MM.1S (cell line): ENCODE measurements around the gene TNIP1.

Experiments used
- DNase-seq: peaks from one replicate; pipeline ENCODE4 v3.0.0-alpha.2; 2015
- H2AFZ ChIP-seq: fragments of 300-600 bp; sonication (generic); 2 replicates; pipeline ENCODE4 v1.6.0; 2016; ENCODE audit warnings: antibody characterized with exemption, low read length
- H3F3A ChIP-seq: fragments of 300-600 bp; sonication (generic); 2 replicates; pipeline ENCODE4 v1.6.1; 2016; ENCODE audit warnings: mild to moderate bottlenecking, antibody characterized with exemption, low read length, moderate library complexity, mixed read lengths; ENCODE audit not compliant: insufficient read depth
- H3K27ac ChIP-seq: fragments of 300-600 bp; sonication (generic); 2 replicates; pipeline ENCODE4 v1.5.1; 2016; ENCODE audit warnings: mild to moderate bottlenecking, low read length
- H3K27me3 ChIP-seq: fragments of 300-600 bp; sonication (generic); replicated peaks from 2 replicates; pipeline ENCODE4 v1.6.0; 2016; ENCODE audit warnings: low read length; ENCODE audit not compliant: insufficient read depth
- H3K36me3 ChIP-seq: fragments of 300-600 bp; sonication (generic); replicated peaks from 2 replicates; pipeline ENCODE4 v1.6.1; 2016; ENCODE audit warnings: mild to moderate bottlenecking, low read length, mixed read lengths; ENCODE audit not compliant: insufficient read depth
- H3K4me1 ChIP-seq: fragments of 300-600 bp; sonication (generic); 2 replicates; pipeline ENCODE4 v1.6.1; 2016; ENCODE audit warnings: low read length, mixed read lengths
- H3K4me2 ChIP-seq: fragments of 300-600 bp; sonication (generic); 2 replicates; pipeline ENCODE4 v1.6.0; 2016; ENCODE audit warnings: low read depth, low read length
- H3K4me3 ChIP-seq: fragments of 300-600 bp; sonication (generic); 2 replicates; pipeline ENCODE4 v1.5.1; 2016; ENCODE audit warnings: low read length, mixed read lengths
- H3K79me2 ChIP-seq: fragments of 300-600 bp; sonication (generic); 2 replicates; pipeline ENCODE4 v1.6.1; 2016; ENCODE audit warnings: mixed run types, low read length, mixed read lengths
- H3K9ac ChIP-seq: fragments of 300-600 bp; sonication (generic); 2 replicates; pipeline ENCODE4 v1.6.1; 2016; ENCODE audit warnings: low read length, mixed read lengths
- H3K9me2 ChIP-seq: fragments of 300-600 bp; sonication (generic); replicated peaks from 2 replicates; pipeline ENCODE4 v1.6.1; 2016; ENCODE audit warnings: mild to moderate bottlenecking, low read length, mixed read lengths; ENCODE audit not compliant: insufficient read depth
- H3K9me3 ChIP-seq: fragments of 300-600 bp; sonication (generic); replicated peaks from 2 replicates; pipeline ENCODE4 v1.6.1; 2016; ENCODE audit warnings: mild to moderate bottlenecking, low read length, mixed read lengths; ENCODE audit not compliant: insufficient read depth
- H4K20me1 ChIP-seq: fragments of 300-600 bp; sonication (generic); 2 replicates; pipeline ENCODE4 v1.6.1; 2016; ENCODE audit warnings: mild to moderate bottlenecking, low read length, moderate library complexity, mixed read lengths; ENCODE audit not compliant: insufficient read depth
- CTCF ChIP-seq: fragments of 300-600 bp; sonication (generic); IDR thresholded peaks from 2 replicates; pipeline ENCODE4 v1.5.1; 2016; ENCODE audit warnings: antibody characterized with exemption, low read length, mixed read lengths
- EZH2 ChIP-seq: fragments of 300-600 bp; sonication (generic); optimal IDR thresholded peaks from 2 replicates; pipeline ENCODE3; 2017; ENCODE audit warnings: low read depth, mild to moderate bottlenecking, antibody characterized with exemption, low read length, mixed read lengths
- EZH2phosphoT487 ChIP-seq: fragments of 300-600 bp; sonication (generic); IDR thresholded peaks from 2 replicates; pipeline ENCODE4 v1.6.1; 2018; ENCODE audit warnings: antibody characterized with exemption, low read length

The TNIP1 gene

GRCh38 chr5:151097820-151098767 is 17.3 kb upstream of the TNIP1 start:
- Histone ChIP-seq H3K4me3 (no peak overlapping the region), H3F3A (peaks cover 40% of the 10 kb centered on the region), H3K79me2 (no peaks in the 10 kb centered on the region), H3K27ac (no peak overlapping the region), H3K4me2 (no peak overlapping the region), H3K9ac (no peak overlapping the region), H3K36me3 (peaks cover 5% of the 10 kb centered on the region; the same call in 1 of the 2 replicates), H4K20me1 (no peaks in the 10 kb centered on the region), H3K9me3 (no peaks in the 10 kb centered on the region), H2AFZ (no peak overlapping the region), H3K9me2 (no peaks in the 10 kb centered on the region), H3K27me3 (no peaks in the 10 kb centered on the region), H3K4me1 (peaks cover 36% of the 10 kb centered on the region)
- TF ChIP-seq EZH2phosphoT487 (no peak), EZH2 (no peak), CTCF (no peak)
- DNase-seq, result no peak

GRCh38 chr5:151097061-151097460 is 16.2 kb upstream of the TNIP1 start:
- DNase-seq, result no peak
- H2AFZ ChIP-seq, result no peak overlapping the region
- no peak overlapping the region for H3K27ac ChIP-seq

GRCh38 chr5:151096001-151096373 is 15.2 kb upstream of the TNIP1 start:
- TF ChIP-seq EZH2 (no peak), CTCF (no peak), EZH2phosphoT487 (no peak)
- Histone ChIP-seq H3K36me3 (no peaks in the 10 kb centered on the region), H3K4me1 (peaks cover 42% of the 10 kb centered on the region), H3K9me2 (no peaks in the 10 kb centered on the region), H2AFZ (no peak overlapping the region), H3K4me3 (no peak overlapping the region), H3K79me2 (no peaks in the 10 kb centered on the region), H3K27ac (peak overlapping the region; percentile 85; the same call in 1 of the 2 replicates), H3K9ac (no peak overlapping the region), H3K4me2 (0 out of 2 replicates have a peak overlapping the region, but pooled peaks have one; percentile 86), H3K27me3 (no peaks in the 10 kb centered on the region), H3F3A (peaks cover 41% of the 10 kb centered on the region), H4K20me1 (no peaks in the 10 kb centered on the region), H3K9me3 (no peaks in the 10 kb centered on the region)
- DNase-seq, result no peak

More at GRCh38 chr5:151097061-151097460, 16.2 kb upstream of the TNIP1 start:
- Histone ChIP-seq H3K79me2 (no peaks in the 10 kb centered on the region), H3K36me3 (peaks cover 4% of the 10 kb centered on the region; the same call in 1 of the 2 replicates), H4K20me1 (no peaks in the 10 kb centered on the region), H3K4me3 (no peak overlapping the region), H3K4me2 (no peak overlapping the region), H3K4me1 (peaks cover 42% of the 10 kb centered on the region), H3F3A (peaks cover 45% of the 10 kb centered on the region), H3K9me2 (no peaks in the 10 kb centered on the region), H3K27me3 (no peaks in the 10 kb centered on the region), H3K9ac (no peak overlapping the region), H3K9me3 (no peaks in the 10 kb centered on the region)
- no peak for TF ChIP-seq EZH2
- no peak for TF ChIP-seq CTCF
- TF ChIP-seq EZH2phosphoT487, result no peak
